ENCODE data around the gene SEPTIN8. TPM values are rescaled to one million over a fixed set of nuclear protein-coding genes. Genes with fewer than 3 reads are reported as not detected.

SEPTIN8 gene
- total and polyA plus RNA-seq, 2 of the 8 experiments (the other 6 are each of a cell fraction or from before 2014, with no cell fraction given) = 21.2 to 33.0 TPM

DNA sequence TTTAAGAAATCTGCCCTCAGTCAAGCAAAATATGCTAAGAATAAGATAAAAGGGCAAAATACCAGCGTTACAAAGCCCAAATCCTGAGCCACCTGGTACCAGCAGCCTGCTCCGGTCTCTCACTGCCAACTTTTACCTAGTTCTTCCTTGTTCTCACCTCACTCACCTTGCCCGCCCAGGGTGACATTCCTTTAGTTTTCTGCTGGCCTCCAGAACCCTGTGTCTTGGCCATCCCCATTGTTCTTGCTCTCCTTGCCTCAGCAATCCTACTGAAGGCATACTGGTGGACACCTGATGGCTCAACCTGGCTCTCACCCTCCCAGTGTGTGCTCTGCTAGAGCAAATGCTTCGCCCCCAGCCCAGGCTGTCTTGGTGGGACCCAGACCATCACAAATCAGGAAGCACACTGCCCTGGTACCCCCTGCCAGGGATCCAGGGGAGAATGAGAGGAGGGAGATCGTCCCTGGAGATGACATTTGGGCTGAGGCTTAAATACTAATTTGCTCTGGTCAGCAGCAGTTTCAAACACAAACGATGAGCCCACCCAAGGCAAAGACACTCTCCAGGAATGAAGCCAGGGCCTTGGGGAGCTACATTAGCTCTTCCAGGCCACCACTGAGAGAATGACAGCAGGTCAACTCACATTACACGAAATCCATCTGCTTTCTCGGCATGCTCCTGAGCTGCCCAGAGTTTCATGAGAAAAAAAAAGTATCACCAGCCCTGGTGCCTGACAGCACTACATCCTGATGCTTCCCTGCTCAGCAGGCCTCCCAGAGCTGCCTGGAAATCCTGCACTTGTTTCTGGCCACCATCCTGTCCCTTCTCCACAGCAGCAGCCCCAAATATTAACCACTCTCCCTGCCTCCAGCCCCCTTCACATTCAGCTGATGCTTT is 12.2 kb upstream of the SEPTIN8 start (continued):
- TF ChIP-seq, protein P1, sequence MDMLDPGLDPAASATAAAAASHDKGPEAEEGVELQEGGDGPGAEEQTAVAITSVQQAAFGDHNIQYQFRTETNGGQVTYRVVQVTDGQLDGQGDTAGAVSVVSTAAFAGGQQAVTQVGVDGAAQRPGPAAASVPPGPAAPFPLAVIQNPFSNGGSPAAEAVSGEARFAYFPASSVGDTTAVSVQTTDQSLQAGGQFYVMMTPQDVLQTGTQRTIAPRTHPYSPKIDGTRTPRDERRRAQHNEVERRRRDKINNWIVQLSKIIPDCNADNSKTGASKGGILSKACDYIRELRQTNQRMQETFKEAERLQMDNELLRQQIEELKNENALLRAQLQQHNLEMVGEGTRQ (IDR thresholded peaks at IDR 0.05; ENCODE audit: low read length) = no peak
- TF ChIP-seq SIRT6 (IDR thresholded peaks at IDR 0.05; ENCODE audit: low read length) (no peak), EGR1 (IDR thresholded peaks at IDR 0.05; ENCODE audit: borderline replicate concordance, low read depth, low read length) (no peak), PHF8 (conservative IDR thresholded peaks at IDR 0.05; ENCODE audit: low read depth, low read length) (no peak), RAD21 (IDR thresholded peaks at IDR 0.05 in 1 of 2, conservative IDR thresholded peaks at IDR 0.05 in 1 of 2; ENCODE audit: low read depth in 2 of 2, low read length in 2 of 2) (no peak), CHD2 (IDR thresholded peaks at IDR 0.05; ENCODE audit: low read length) (no peak), GTF2F1 (IDR thresholded peaks at IDR 0.05; ENCODE audit: borderline replicate concordance, low read depth, low read length) (no peak), JUN (IDR thresholded peaks at IDR 0.05; ENCODE audit: low read depth, low read length) (no peak)
- TF ChIP-seq, protein P2, sequence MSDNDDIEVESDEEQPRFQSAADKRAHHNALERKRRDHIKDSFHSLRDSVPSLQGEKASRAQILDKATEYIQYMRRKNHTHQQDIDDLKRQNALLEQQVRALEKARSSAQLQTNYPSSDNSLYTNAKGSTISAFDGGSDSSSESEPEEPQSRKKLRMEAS (IDR thresholded peaks at IDR 0.05) = no peak

Data from H1 (cell line).